Karpas-422 (cell line): ENCODE results near the gene CD79B. TPM values are rescaled to one million over a fixed set of nuclear protein-coding genes. Genes with fewer than 3 reads are reported as not detected.

Source experiments
- DNase-seq: peaks from one replicate; pipeline ENCODE4 v3.0.0-alpha.2; 2015
- H2AFZ ChIP-seq: fragments of 200-600 bp; sonication (generic); 2 replicates; pipeline ENCODE4 v1.6.1; 2014; ENCODE audit warnings: antibody characterized with exemption, low read length, mixed read lengths
- H3K27ac ChIP-seq: fragments of 200-600 bp; sonication (generic); 2 replicates; pipeline ENCODE4 v1.5.1; 2014; ENCODE audit warnings: mild to moderate bottlenecking, low read length, moderate library complexity
- H3K27me3 ChIP-seq: fragments of 200-600 bp; sonication (generic); 2 replicates; pipeline ENCODE4 v1.6.1; 2014; ENCODE audit warnings: low read length, mixed read lengths
- H3K36me3 ChIP-seq: fragments of 200-600 bp; sonication (generic); 2 replicates; pipeline ENCODE4 v1.6.1; 2014; ENCODE audit warnings: low read length, mixed read lengths; ENCODE audit not compliant: insufficient read depth
- H3K4me1 ChIP-seq: fragments of 200-600 bp; sonication (generic); 2 replicates; pipeline ENCODE4 v1.6.1; 2014; ENCODE audit warnings: mild to moderate bottlenecking, low read length, mixed read lengths
- H3K4me2 ChIP-seq: fragments of 200-600 bp; sonication (generic); 2 replicates; pipeline ENCODE4 v1.6.1; 2014; ENCODE audit warnings: low read length, low read depth, mild to moderate bottlenecking; ENCODE audit not compliant: poor library complexity, severe bottlenecking
- H3K4me3 ChIP-seq: fragments of 200-600 bp; sonication (generic); 2 replicates; pipeline ENCODE4 v1.5.1; 2014; ENCODE audit warnings: mild to moderate bottlenecking, antibody characterized with exemption, low read length, mixed read lengths
- H3K79me2 ChIP-seq: fragments of 200-600 bp; sonication (generic); 2 replicates; pipeline ENCODE4 v1.6.1; 2014; ENCODE audit warnings: mild to moderate bottlenecking, low read length, mixed read lengths
- H3K9ac ChIP-seq: fragments of 200-600 bp; sonication (generic); 2 replicates; pipeline ENCODE4 v1.6.0; 2014; ENCODE audit warnings: low read length
- H3K9me2 ChIP-seq: fragments of 200-600 bp; sonication (generic), shearing (Covaris generic); replicated peaks from 2 replicates; pipeline ENCODE4 v1.6.0; 2014; ENCODE audit warnings: mild to moderate bottlenecking, low read length, moderate library complexity; ENCODE audit not compliant: insufficient read depth
- H3K9me3 ChIP-seq: fragments of 300-700, 200-600 bp; sonication (generic); 2 replicates; pipeline ENCODE4 v1.6.1; 2014; ENCODE audit warnings: low read length, mixed read lengths
- H4K20me1 ChIP-seq: fragments of 200-600 bp; sonication (generic); 2 replicates; pipeline ENCODE4 v1.6.1; 2014; ENCODE audit warnings: mild to moderate bottlenecking, antibody characterized with exemption, low read length, low read depth; ENCODE audit not compliant: insufficient read depth
- total RNA-seq: library from RNA; depleted of rRNA; stranded (reverse); fragments of >200 nt; shearing (Covaris generic); gene quantifications from 2 replicates; pipeline ENCODE4 v1.2.3, GENCODE V29; 2014; ENCODE audit warnings: low replicate concordance

Gene CD79B
- total RNA-seq, 1 experiment from 2014 or later: 545 TPM

GRCh38 chr17:63933598-63933997, 1.5 kb upstream of the CD79B start:
- H3K27me3 ChIP-seq: no peaks in the 10 kb centered on the region
- no peak overlapping the region for H3K4me3 ChIP-seq
- H3K4me2 ChIP-seq: no peak overlapping the region
- no peaks in the 10 kb centered on the region for H3K9me2 ChIP-seq
- no peak overlapping the region for H3K27ac ChIP-seq
- peaks cover 73% of the 10 kb centered on the region for H3K4me1 ChIP-seq
- DNase-seq: no peak
- H3K9me3 ChIP-seq: no peaks in the 10 kb centered on the region
- H3K79me2 ChIP-seq: peaks cover 27% of the 10 kb centered on the region
- H4K20me1 ChIP-seq: peaks cover 20% of the 10 kb centered on the region
- H3K9ac ChIP-seq: peak overlapping the region; percentile 100
- no peak overlapping the region for H2AFZ ChIP-seq
- peaks cover 31% of the 10 kb centered on the region for H3K36me3 ChIP-seq

- Histone ChIP-seq H3K4me3 (peak overlapping the region; percentile 100), H3K9me2 (no peaks in the 10 kb centered on the region), H3K36me3 (peaks cover 38% of the 10 kb centered on the region), H3K27ac (peak overlapping the region; percentile 99), H4K20me1 (peaks cover 20% of the 10 kb centered on the region), H3K9me3 (no peaks in the 10 kb centered on the region), H3K79me2 (peaks cover 27% of the 10 kb centered on the region), H3K4me1 (peaks cover 82% of the 10 kb centered on the region), H3K9ac (peak overlapping the region; percentile 100), H3K4me2 (peak overlapping the region; percentile 94), H3K27me3 (no peaks in the 10 kb centered on the region), H2AFZ (no peak overlapping the region)
- peak; percentile 65 for DNase-seq
Observed at GRCh38 chr17:63932721-63933120, 590 bp upstream of the CD79B start.

- no peaks in the 10 kb centered on the region for H3K27me3 ChIP-seq
- H3K79me2 ChIP-seq: peaks cover 27% of the 10 kb centered on the region
- no peak overlapping the region for H2AFZ ChIP-seq
- H3K4me1 ChIP-seq: peaks cover 83% of the 10 kb centered on the region
- H3K9me3 ChIP-seq: no peaks in the 10 kb centered on the region
- peak overlapping the region; percentile 99 for H3K27ac ChIP-seq
- peak overlapping the region; percentile 100 for H3K4me3 ChIP-seq
- peaks cover 20% of the 10 kb centered on the region for H4K20me1 ChIP-seq
- H3K9ac ChIP-seq: peak overlapping the region; percentile 100
- H3K4me2 ChIP-seq: peak overlapping the region; percentile 94
- H3K36me3 ChIP-seq: peaks cover 42% of the 10 kb centered on the region
- no peaks in the 10 kb centered on the region for H3K9me2 ChIP-seq
- DNase-seq: peak; percentile 93
Observed at GRCh38 chr17:63930951-63931575, 1.1 kb downstream of the CD79B start.

- peak overlapping the region; percentile 94 for H3K4me2 ChIP-seq
- peak overlapping the region; percentile 100 for H3K9ac ChIP-seq
- peak overlapping the region; percentile 99 for H3K27ac ChIP-seq
- peak; percentile 55 for DNase-seq
- H3K4me3 ChIP-seq: peak overlapping the region; percentile 100
- peaks cover 42% of the 10 kb centered on the region for H3K36me3 ChIP-seq
- H3K9me2 ChIP-seq: no peaks in the 10 kb centered on the region
- no peaks in the 10 kb centered on the region for H3K9me3 ChIP-seq
- no peak overlapping the region for H2AFZ ChIP-seq
- H3K79me2 ChIP-seq: peaks cover 27% of the 10 kb centered on the region
- peaks cover 20% of the 10 kb centered on the region for H4K20me1 ChIP-seq
- H3K27me3 ChIP-seq: no peaks in the 10 kb centered on the region
- peaks cover 91% of the 10 kb centered on the region for H3K4me1 ChIP-seq
Observed at GRCh38 chr17:63929860-63930766, 2.0 kb downstream of the CD79B start.

GRCh38 chr17:63928966-63929695, 3.0 kb downstream of the CD79B start:
- no peaks in the 10 kb centered on the region for H3K9me2 ChIP-seq
- H3K9me3 ChIP-seq: no peaks in the 10 kb centered on the region
- no peaks in the 10 kb centered on the region for H3K27me3 ChIP-seq
- H3K4me1 ChIP-seq: peaks cover 89% of the 10 kb centered on the region
- DNase-seq: no peak
- peak overlapping the region; percentile 94 for H3K4me2 ChIP-seq
- H3K36me3 ChIP-seq: peaks cover 42% of the 10 kb centered on the region
- H3K79me2 ChIP-seq: peaks cover 27% of the 10 kb centered on the region
- H2AFZ ChIP-seq: no peak overlapping the region
- H3K4me3 ChIP-seq: peak overlapping the region; percentile 100
- H3K9ac ChIP-seq: peak overlapping the region; percentile 100
- H3K27ac ChIP-seq: peak overlapping the region; percentile 99
- H4K20me1 ChIP-seq: peaks cover 20% of the 10 kb centered on the region

- H3K4me3 ChIP-seq: peak overlapping the region; percentile 100; the same call in 1 of the 2 replicates
- peak; percentile 79 for DNase-seq
- peaks cover 42% of the 10 kb centered on the region for H3K36me3 ChIP-seq
Observed at GRCh38 chr17:63928172-63928666, 3.9 kb downstream of the CD79B start.

GRCh38 chr17:63927464-63928171, 4.5 kb downstream of the CD79B start:
- Histone ChIP-seq H3K9ac (peak overlapping the region; percentile 100), H3K4me2 (peak overlapping the region; percentile 94), H2AFZ (no peak overlapping the region), H3K4me3 (peak overlapping the region; percentile 100), H3K79me2 (peaks cover 27% of the 10 kb centered on the region), H3K27ac (peak overlapping the region; percentile 99), H3K4me1 (peaks cover 87% of the 10 kb centered on the region), H3K9me2 (no peaks in the 10 kb centered on the region), H3K36me3 (peaks cover 42% of the 10 kb centered on the region), H4K20me1 (peaks cover 20% of the 10 kb centered on the region), H3K9me3 (no peaks in the 10 kb centered on the region), H3K27me3 (no peaks in the 10 kb centered on the region)
- peak; percentile 91 for DNase-seq

More at GRCh38 chr17:63928172-63928666, 3.9 kb downstream of the CD79B start:
- H3K4me1 ChIP-seq: peaks cover 87% of the 10 kb centered on the region
- peaks cover 20% of the 10 kb centered on the region for H4K20me1 ChIP-seq
- no peaks in the 10 kb centered on the region for H3K9me3 ChIP-seq
- no peaks in the 10 kb centered on the region for H3K27me3 ChIP-seq
- peak overlapping the region; percentile 94 for H3K4me2 ChIP-seq
- peak overlapping the region; percentile 99 for H3K27ac ChIP-seq
- no peak overlapping the region for H2AFZ ChIP-seq
- no peaks in the 10 kb centered on the region for H3K9me2 ChIP-seq
- peaks cover 27% of the 10 kb centered on the region for H3K79me2 ChIP-seq
- H3K9ac ChIP-seq: peak overlapping the region; percentile 100
